ENCODE measurements around the gene DCAF15.

DNA sequence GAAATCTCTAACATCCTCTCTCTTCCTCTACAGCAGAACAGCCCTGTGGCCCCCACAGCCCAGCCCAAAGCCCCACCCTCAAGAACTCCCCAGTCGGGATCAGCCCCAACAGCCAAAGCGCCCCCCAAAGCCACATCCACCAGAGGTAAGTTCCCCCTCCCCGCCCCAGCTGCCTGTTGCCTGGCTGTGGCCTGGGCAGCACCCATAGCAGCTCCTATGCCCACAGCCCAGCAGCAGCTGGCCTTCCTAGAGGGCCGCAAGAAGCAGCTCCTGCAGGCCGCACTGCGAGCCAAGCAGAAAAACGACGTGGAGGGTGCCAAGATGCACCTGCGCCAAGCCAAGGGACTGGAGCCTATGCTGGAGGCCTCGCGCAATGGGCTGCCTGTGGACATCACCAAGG is 31.8 kb upstream of the DCAF15 start:
- TF ChIP-seq, protein P1, sequence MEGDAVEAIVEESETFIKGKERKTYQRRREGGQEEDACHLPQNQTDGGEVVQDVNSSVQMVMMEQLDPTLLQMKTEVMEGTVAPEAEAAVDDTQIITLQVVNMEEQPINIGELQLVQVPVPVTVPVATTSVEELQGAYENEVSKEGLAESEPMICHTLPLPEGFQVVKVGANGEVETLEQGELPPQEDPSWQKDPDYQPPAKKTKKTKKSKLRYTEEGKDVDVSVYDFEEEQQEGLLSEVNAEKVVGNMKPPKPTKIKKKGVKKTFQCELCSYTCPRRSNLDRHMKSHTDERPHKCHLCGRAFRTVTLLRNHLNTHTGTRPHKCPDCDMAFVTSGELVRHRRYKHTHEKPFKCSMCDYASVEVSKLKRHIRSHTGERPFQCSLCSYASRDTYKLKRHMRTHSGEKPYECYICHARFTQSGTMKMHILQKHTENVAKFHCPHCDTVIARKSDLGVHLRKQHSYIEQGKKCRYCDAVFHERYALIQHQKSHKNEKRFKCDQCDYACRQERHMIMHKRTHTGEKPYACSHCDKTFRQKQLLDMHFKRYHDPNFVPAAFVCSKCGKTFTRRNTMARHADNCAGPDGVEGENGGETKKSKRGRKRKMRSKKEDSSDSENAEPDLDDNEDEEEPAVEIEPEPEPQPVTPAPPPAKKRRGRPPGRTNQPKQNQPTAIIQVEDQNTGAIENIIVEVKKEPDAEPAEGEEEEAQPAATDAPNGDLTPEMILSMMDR (IDR thresholded peaks at IDR 0.05): no peak
- no peak for TF ChIP-seq POLR2A (IDR thresholded peaks at IDR 0.05)
